ENCODE measurements around the gene SRMS.

Gene SRMS

GRCh38 chr20:63543131-63543530, 4.4 kb downstream of the SRMS start:
- no peak overlapping the region for H3K9ac ChIP-seq (ENCODE audit: low read length)
- H3F3A ChIP-seq (ENCODE audit: insufficient read depth): no peaks in the 10 kb centered on the region
- no peaks in the 10 kb centered on the region for H3K27me3 ChIP-seq (ENCODE audit: low read length)
- H4K20me1 ChIP-seq (ENCODE audit: low read depth, low read length): no peaks in the 10 kb centered on the region; the same call in 1 of the 2 replicates
- TF ChIP-seq EZH2phosphoT487 (conservative IDR thresholded peaks at IDR 0.05; ENCODE audit: low read length): no peak
- no peak for TF ChIP-seq CTCF (IDR thresholded peaks at IDR 0.05; ENCODE audit: insufficient read depth, low read length, poor library complexity, severe bottlenecking)
- no peaks in the 10 kb centered on the region for H3K36me3 ChIP-seq (ENCODE audit: low read length)
- no peak overlapping the region for H3K4me3 ChIP-seq (ENCODE audit: insufficient read depth, low read length, poor library complexity, severe bottlenecking)
- H3K27ac ChIP-seq (ENCODE audit: low read depth, low read length): no peak overlapping the region
- H3K4me2 ChIP-seq (ENCODE audit: low read depth, low read length, poor library complexity, severe bottlenecking): no peak overlapping the region
- H2AFZ ChIP-seq (ENCODE audit: low read depth, low read length, severe bottlenecking): no peak overlapping the region
- no peaks in the 10 kb centered on the region for H3K9me3 ChIP-seq (ENCODE audit: insufficient read depth, low read length)
- H3K79me2 ChIP-seq (ENCODE audit: insufficient read depth, low read length): no peaks in the 10 kb centered on the region
- no peaks in the 10 kb centered on the region for H3K9me2 ChIP-seq (replicated peaks; ENCODE audit: insufficient read depth, low read length)

GRCh38 chr20:63542696-63543095, 4.9 kb downstream of the SRMS start:
- Histone ChIP-seq H3K36me3 (ENCODE audit: low read length) (no peaks in the 10 kb centered on the region), H3K9me2 (replicated peaks; ENCODE audit: insufficient read depth, low read length) (no peaks in the 10 kb centered on the region), H3K79me2 (ENCODE audit: insufficient read depth, low read length) (no peaks in the 10 kb centered on the region), H3K9me3 (ENCODE audit: insufficient read depth, low read length) (no peaks in the 10 kb centered on the region), H3F3A (ENCODE audit: insufficient read depth) (no peaks in the 10 kb centered on the region), H3K9ac (ENCODE audit: low read length) (no peak overlapping the region), H3K27ac (ENCODE audit: low read depth, low read length) (no peak overlapping the region), H3K27me3 (ENCODE audit: low read length) (no peaks in the 10 kb centered on the region), H4K20me1 (ENCODE audit: low read depth, low read length) (no peaks in the 10 kb centered on the region), H3K4me2 (ENCODE audit: low read depth, low read length, poor library complexity, severe bottlenecking) (no peak overlapping the region), H3K4me3 (ENCODE audit: insufficient read depth, low read length, poor library complexity, severe bottlenecking) (no peak overlapping the region), H2AFZ (ENCODE audit: low read depth, low read length, severe bottlenecking) (no peak overlapping the region)
- TF ChIP-seq CTCF (IDR thresholded peaks at IDR 0.05; ENCODE audit: insufficient read depth, low read length, poor library complexity, severe bottlenecking) (no peak), EZH2phosphoT487 (conservative IDR thresholded peaks at IDR 0.05; ENCODE audit: low read length) (no peak)

- no peak overlapping the region for H3K27ac ChIP-seq (ENCODE audit: low read depth, low read length)
- H3K9me2 ChIP-seq (replicated peaks; ENCODE audit: insufficient read depth, low read length): no peaks in the 10 kb centered on the region
- no peak overlapping the region for H3K4me3 ChIP-seq (ENCODE audit: insufficient read depth, low read length, poor library complexity, severe bottlenecking)
- H2AFZ ChIP-seq (ENCODE audit: low read depth, low read length, severe bottlenecking): no peak overlapping the region
- H3K79me2 ChIP-seq (ENCODE audit: insufficient read depth, low read length): no peaks in the 10 kb centered on the region
- H3K36me3 ChIP-seq (ENCODE audit: low read length): no peaks in the 10 kb centered on the region
- no peaks in the 10 kb centered on the region for H4K20me1 ChIP-seq (ENCODE audit: low read depth, low read length)
- TF ChIP-seq EZH2phosphoT487 (conservative IDR thresholded peaks at IDR 0.05; ENCODE audit: low read length) (no peak), CTCF (IDR thresholded peaks at IDR 0.05; ENCODE audit: insufficient read depth, low read length, poor library complexity, severe bottlenecking) (no peak)
- no peak overlapping the region for H3K4me2 ChIP-seq (ENCODE audit: low read depth, low read length, poor library complexity, severe bottlenecking)
- no peaks in the 10 kb centered on the region for H3K27me3 ChIP-seq (ENCODE audit: low read length)
- H3K9me3 ChIP-seq (ENCODE audit: insufficient read depth, low read length): no peaks in the 10 kb centered on the region
- H3F3A ChIP-seq (ENCODE audit: insufficient read depth): no peaks in the 10 kb centered on the region
- no peak overlapping the region for H3K9ac ChIP-seq (ENCODE audit: low read length)
These were observed 5.5 kb downstream of the SRMS start for GRCh38 chr20:63542031-63542559.

All from SU-DHL-6 (cell line).